SK-N-MC (cell line): ENCODE results near the gene TP73.

Experiments
- DNase-seq: peaks from one replicate; pipeline ENCODE4 v3.0.0-alpha.2; 2011; ENCODE audit warnings: low read depth, low spot score
- H3K27ac ChIP-seq: fragments of 200-600 bp; sonication (generic); 2 replicates; pipeline ENCODE4 v1.5.1; 2016; ENCODE audit warnings: mixed run types
- H3K36me3 ChIP-seq: fragments of 200-600 bp; sonication (generic); 2 replicates; pipeline ENCODE4 v1.6.1; 2017; ENCODE audit warnings: antibody characterized with exemption, low read length, mixed read lengths; ENCODE audit not compliant: insufficient read depth
- H3K4me3 ChIP-seq: fragments of 200-600 bp; sonication (generic); 2 replicates; pipeline ENCODE4 v1.5.1; 2016
- H3K9ac ChIP-seq: fragments of 200-600 bp; sonication (generic); 2 replicates; pipeline ENCODE4 v1.8.0; 2017; ENCODE audit warnings: mixed run types, mixed read lengths; ENCODE audit not compliant: insufficient read length
- H3K9me3 ChIP-seq: fragments of 200-600 bp; sonication (generic); 2 replicates; pipeline ENCODE4 v1.6.1; 2017; ENCODE audit warnings: low read depth, mild to moderate bottlenecking, antibody characterized with exemption, low read length, moderate library complexity, mixed read lengths
- EZH2 ChIP-seq: fragments of 200-600 bp; sonication (generic); IDR thresholded peaks from one replicate; pipeline ENCODE4 v1.6.1; 2017; ENCODE audit warnings: antibody characterized with exemption
- FOXP2 ChIP-seq: optimal IDR thresholded peaks from 2 replicates; pipeline ENCODE3; 2011; ENCODE audit warnings: mild to moderate bottlenecking, moderate library complexity; ENCODE audit not compliant: insufficient read depth; ENCODE audit errors: extremely low read length, control extremely low read depth
- POLR2AphosphoS5 ChIP-seq: IDR thresholded peaks from 2 replicates; pipeline ENCODE4 v1.6.1; 2012; ENCODE audit warnings: mild to moderate bottlenecking, low read depth, low read length, borderline replicate concordance

TP73 gene

DNA sequence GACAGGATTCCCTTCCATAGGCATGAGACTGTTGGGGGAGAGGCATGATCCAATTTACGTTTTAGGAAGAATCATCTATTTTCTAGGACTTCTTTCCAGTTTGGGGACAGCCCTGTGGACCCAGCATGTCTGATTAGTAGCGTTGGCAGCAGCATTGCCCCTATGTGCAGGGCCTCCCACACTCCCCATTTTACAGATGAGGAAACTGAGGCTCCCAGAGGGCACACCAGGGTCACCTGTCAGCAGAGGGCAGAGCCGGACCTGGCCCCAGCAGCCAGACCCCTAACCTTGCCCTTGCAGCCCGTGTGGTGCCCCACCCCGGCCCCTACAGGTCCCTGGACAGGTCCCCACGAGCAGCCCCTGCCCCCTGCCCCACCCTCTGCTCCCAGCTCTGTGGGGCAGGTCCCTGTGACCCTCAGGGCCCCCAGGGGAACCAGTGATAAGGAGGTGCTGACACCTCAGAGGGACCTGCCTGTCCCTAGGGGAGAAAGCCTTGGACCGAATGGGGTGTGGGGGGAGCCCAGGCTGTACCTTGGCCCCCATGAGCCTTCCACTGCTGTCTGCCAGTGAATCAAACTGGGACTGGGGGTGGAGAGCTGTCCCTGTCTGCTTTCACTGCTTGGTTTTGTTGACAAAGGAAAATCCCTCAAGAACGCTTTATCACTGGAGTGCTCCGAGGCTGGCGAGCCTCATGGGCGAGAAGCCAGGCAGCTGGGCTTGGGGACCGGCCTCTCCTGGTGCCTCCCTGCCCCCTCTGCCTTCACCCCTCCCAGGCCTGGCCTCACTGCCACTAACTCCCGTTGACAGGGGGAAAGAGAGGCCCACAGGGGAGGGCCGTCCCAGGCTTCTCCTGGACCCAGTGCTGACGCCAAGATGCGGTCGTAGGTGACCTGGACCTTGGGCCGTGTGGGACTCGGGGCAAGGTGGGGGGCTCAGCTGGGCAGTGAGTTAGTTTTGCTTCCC, 60.5 kb downstream of the TP73 start:
- TF ChIP-seq FOXP2, result no peak
- TF ChIP-seq POLR2AphosphoS5, result no peak
- no peak for TF ChIP-seq EZH2
- no peak overlapping the region for H3K4me3 ChIP-seq
- H3K9me3 ChIP-seq, result no peaks in the 10 kb centered on the region
- no peak overlapping the region for H3K27ac ChIP-seq
- no peak for DNase-seq
- H3K9ac ChIP-seq, result no peak overlapping the region
- no peaks in the 10 kb centered on the region for H3K36me3 ChIP-seq

DNA sequence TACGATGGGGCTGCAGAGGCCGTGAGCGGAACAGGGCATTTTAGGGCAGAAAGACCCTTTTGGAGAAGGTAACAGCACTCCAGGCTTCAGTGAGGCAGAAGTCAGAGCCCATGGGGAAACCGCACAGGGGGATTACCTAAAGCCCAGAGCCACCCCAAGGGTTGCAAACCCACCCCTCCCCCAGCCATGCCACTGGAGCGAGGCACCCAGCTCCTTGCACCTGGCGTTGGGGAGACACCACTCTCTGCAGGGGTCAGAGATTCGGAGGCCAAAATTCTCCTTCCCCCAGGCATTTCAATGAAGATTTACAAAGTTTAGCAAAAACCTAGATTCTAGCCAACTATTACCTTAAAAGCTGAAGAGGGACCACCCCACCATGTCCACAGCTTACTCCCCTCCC, 61.5 kb downstream of the TP73 start:
- Histone ChIP-seq H3K4me3 (no peak overlapping the region), H3K9me3 (no peaks in the 10 kb centered on the region), H3K27ac (no peak overlapping the region), H3K36me3 (no peaks in the 10 kb centered on the region), H3K9ac (no peak overlapping the region)
- TF ChIP-seq EZH2, result no peak
- DNase-seq, result no peak

DNA sequence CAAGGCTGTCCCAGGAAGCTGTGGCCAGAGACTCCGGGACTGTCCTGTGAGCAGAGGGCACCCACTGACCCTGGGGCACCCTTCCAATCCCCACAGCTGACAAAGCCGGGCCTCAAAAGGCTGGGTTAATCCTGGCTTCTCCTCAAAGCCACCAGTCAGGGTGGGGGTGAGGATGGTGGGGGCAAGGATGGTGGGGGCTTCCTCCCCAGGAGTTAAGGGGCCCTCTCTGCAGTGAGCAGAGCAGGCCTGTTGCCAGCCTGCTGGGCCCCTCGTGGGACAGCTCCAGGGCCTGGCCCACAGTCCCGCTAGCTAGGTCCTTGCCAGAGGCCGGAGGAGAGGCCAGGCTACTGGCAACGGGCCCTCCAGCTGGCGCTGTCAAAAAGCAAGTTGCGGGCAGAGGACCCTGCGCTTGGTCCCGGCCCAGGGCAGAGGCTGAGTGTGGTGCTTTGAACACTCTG, 62.0 kb downstream of the TP73 start:
- H3K36me3 ChIP-seq, result no peaks in the 10 kb centered on the region
- H3K4me3 ChIP-seq, result no peak overlapping the region
- no peak overlapping the region for H3K9ac ChIP-seq
- H3K9me3 ChIP-seq, result no peaks in the 10 kb centered on the region
- no peak overlapping the region for H3K27ac ChIP-seq
- TF ChIP-seq EZH2, result no peak
- TF ChIP-seq FOXP2, result no peak
- no peak for TF ChIP-seq POLR2AphosphoS5
- no peak for DNase-seq

DNA sequence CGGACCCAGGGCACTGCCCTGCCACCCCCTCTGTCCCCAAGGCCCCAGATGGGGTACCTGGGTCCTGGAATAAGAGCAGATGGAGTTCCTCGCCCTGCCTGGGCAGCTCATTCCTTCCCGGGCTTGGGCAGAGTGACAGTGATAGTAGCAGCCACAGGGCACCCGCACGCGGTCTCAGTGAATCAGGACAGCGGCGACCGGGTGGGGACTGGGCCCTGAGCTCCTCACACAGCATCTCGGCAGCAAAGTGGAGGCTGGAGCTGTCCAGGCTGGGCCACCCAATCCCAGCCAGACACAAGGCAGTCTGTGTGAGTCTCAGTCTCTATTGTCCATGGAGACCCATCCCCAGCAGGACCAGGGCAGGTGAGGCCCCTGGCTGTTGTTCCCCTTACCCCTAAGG, 62.5 kb downstream of the TP73 start:
- H3K27ac ChIP-seq, result no peak overlapping the region
- no peak overlapping the region for H3K4me3 ChIP-seq
- TF ChIP-seq FOXP2, result no peak
- TF ChIP-seq POLR2AphosphoS5, result no peak
- TF ChIP-seq EZH2, result no peak
- no peak for DNase-seq
- no peaks in the 10 kb centered on the region for H3K36me3 ChIP-seq
- H3K9ac ChIP-seq, result no peak overlapping the region
- H3K9me3 ChIP-seq, result no peaks in the 10 kb centered on the region

DNA sequence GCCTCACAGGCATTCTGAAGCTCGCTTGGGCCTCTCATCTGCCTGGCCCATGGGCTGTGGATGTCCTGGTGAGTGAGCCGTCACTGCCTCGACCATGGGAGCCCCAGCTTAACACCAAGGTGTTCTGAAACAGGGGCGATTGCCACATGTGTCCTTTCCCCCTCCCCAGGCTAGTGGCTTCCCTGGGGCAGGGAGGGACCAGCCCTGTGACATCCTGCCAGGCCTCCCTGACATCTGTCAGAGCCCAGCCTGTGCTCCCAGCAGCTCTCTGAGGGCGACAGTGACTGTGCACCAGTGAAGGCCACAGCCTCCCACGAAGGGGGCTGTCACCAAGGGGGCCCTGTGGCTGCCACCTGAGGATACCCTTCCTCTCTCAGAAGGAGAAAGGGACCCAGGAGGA, 64.0 kb downstream of the TP73 start:
- no peak overlapping the region for H3K9ac ChIP-seq
- H3K36me3 ChIP-seq, result no peaks in the 10 kb centered on the region
- no peak overlapping the region for H3K4me3 ChIP-seq
- no peak overlapping the region for H3K27ac ChIP-seq
- DNase-seq, result no peak
- TF ChIP-seq POLR2AphosphoS5 (no peak), FOXP2 (no peak)
- H3K9me3 ChIP-seq, result no peaks in the 10 kb centered on the region

DNA sequence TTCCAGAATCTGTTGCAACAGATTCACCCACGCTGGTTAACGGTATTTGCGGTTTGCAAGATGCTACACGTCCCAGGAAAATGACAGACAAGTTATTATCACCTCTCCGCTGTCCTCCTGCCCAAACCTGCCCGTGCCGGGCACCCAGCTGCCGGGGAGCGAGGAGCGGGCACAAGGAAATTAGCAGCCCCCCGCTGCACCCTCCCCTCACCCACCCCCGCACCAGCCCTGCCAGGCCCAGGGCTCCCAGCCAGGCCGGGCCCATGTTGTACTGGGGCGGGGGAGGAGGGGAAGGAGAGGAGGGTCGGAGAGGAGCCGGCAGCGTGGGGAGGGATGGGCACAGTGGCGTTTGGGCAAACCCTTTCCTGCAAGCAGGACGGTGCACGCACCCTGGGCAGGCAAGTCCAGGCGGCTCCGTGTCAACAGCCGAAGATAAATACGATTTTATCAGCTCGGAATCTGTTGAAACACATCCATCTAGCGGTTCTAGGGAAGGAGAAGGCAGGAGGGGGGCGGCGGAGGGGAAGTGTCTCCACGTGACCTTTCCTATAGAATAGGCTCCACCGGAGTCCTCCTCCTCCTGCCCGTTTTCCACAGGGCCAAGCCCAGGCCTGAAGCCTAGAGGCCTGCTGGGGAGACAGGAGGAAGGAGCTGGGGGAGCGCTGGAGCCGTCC, 64.9 kb downstream of the TP73 start:
- Histone ChIP-seq H3K27ac (no peak overlapping the region), H3K9me3 (no peaks in the 10 kb centered on the region), H3K4me3 (no peak overlapping the region), H3K9ac (no peak overlapping the region), H3K36me3 (no peaks in the 10 kb centered on the region)
- DNase-seq, result no peak
- TF ChIP-seq FOXP2 (no peak), EZH2 (no peak), POLR2AphosphoS5 (no peak)

DNA sequence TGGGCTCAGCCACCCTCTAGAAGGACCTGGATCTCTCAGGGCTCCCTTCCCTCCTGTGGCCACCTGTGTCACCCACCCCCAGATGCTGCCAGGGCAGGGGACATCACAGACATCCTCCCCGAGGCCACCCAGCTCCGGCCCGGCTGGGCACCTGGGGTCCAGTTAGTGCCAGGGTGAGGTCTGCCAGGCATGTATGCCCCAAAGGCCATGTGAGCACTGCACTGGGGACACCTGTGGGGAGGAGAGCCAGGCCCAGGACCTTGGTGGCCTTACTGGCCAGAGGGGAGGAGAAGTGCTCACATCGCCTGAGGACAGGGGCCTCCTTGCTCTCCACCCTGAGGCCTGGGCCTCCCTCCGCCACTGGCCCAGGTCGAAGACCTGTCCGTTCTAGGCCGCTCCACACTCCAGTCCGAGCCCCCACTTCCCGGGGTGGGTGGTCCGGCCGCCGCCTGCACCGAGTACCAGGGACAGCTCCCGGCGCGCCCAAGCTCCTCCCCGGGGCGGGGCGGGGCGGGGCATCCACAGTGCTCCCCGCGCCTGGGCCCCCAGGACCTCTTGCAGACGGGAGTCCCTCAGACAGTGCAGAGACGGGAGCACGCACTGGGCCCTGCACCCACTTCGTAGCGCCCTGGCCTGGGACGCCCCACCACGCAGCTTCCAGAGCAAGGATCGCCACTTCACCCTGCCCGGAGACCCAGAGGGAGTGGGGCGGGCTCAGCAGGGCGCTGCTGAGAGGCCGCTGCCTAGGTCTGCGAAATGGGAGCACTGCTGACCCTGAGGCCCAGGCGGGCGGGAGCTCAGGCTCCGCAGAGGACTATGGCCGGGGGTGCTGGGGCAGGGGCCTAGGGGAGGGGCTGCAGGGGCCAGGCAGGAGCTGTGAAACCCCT, 65.6 kb downstream of the TP73 start:
- no peaks in the 10 kb centered on the region for H3K36me3 ChIP-seq
- H3K9me3 ChIP-seq, result no peaks in the 10 kb centered on the region
- no peak for TF ChIP-seq FOXP2
- TF ChIP-seq POLR2AphosphoS5, result no peak
- TF ChIP-seq EZH2, result no peak
- no peak for DNase-seq
- H3K9ac ChIP-seq, result no peak overlapping the region
- H3K4me3 ChIP-seq, result no peak overlapping the region
- no peak overlapping the region for H3K27ac ChIP-seq

DNA sequence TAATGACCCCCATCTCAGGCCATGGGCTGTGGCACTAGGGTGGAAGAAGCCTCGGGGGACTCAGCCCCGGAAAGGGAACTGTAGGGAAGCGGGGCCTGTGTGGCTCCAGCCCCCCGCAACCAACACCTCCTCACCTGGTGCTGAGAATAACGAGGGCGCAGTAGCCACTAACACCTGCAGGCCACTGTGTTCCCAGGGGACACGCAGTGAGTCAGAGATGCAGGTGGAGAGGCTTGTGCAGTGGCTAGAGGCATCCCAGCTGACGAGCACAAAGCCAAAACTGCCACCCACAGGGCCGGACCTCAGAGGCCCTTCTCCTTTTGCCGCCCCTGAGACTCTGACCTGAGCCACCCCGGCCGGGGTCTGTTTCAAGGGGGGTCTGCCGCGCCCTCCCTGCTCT, 66.4 kb downstream of the TP73 start:
- Histone ChIP-seq H3K27ac (no peak overlapping the region), H3K9ac (no peak overlapping the region), H3K9me3 (no peaks in the 10 kb centered on the region), H3K4me3 (no peak overlapping the region), H3K36me3 (no peaks in the 10 kb centered on the region)
- TF ChIP-seq FOXP2 (no peak), POLR2AphosphoS5 (no peak), EZH2 (no peak)
- DNase-seq, result no peak
